Activated CD8-positive, alpha-beta memory T cell treated with anti-CD3 and anti-CD28 coated beads for 24 hours (primary cell): ENCODE measurements around the gene DRD4.

ENCODE experiments used
- DNase-seq: peaks from one replicate; pipeline ENCODE4 v3.0.0-alpha.2; 2020

DRD4 gene

GRCh38 chr11:623349-623869 is 13.7 kb upstream of the DRD4 start:
- no peak for DNase-seq

- no peak for DNase-seq
These were observed 12.9 kb upstream of the DRD4 start for GRCh38 chr11:623999-624704.

- DNase-seq, result no peak
These were observed 12.1 kb upstream of the DRD4 start, which contains the start of gene CDHR5 for GRCh38 chr11:624705-625635. CDHR5 (minus strand) TSS chr11:624955; CDS start chr11:624902, 53 bp downstream.

GRCh38 chr11:625636-626268 is 11.3 kb upstream of the DRD4 start:
- DNase-seq, result no peak

- DNase-seq, result peak; percentile 59
These were observed 10.4 kb upstream of the DRD4 start, which contains the start of gene SCT for GRCh38 chr11:626475-627307. SCT (minus strand) TSS chr11:627181; CDS start chr11:627143, 38 bp downstream.

GRCh38 chr11:627308-627576 is 9.8 kb upstream of the DRD4 start:
- no peak for DNase-seq

- DNase-seq, result no peak
These were observed 9.0 kb upstream of the DRD4 start for GRCh38 chr11:628056-628455.

- no peak for DNase-seq
These were observed 7.9 kb upstream of the DRD4 start for GRCh38 chr11:629237-629583.

- no peak for DNase-seq
These were observed 6.2 kb upstream of the DRD4 start for GRCh38 chr11:630871-631270.

- peak; percentile 56 for DNase-seq
These were observed 1.0 kb upstream of the DRD4 start for GRCh38 chr11:635945-636510.

- no peak for DNase-seq
These were observed 194 bp downstream of the DRD4 start for GRCh38 chr11:637333-637592.

GRCh38 chr11:637593-638521 is 788 bp downstream of the DRD4 start:
- peak; percentile 60 for DNase-seq

- DNase-seq, result peak; percentile 55
These were observed 1.7 kb downstream of the DRD4 start for GRCh38 chr11:638631-639331.

- peak; percentile 66 for DNase-seq
These were observed 2.4 kb downstream of the DRD4 start for GRCh38 chr11:639332-639955.

GRCh38 chr11:640021-640706 is 3.1 kb downstream of the DRD4 start:
- peak; percentile 61 for DNase-seq

- DNase-seq, result no peak
These were observed 4.8 kb downstream of the DRD4 start for GRCh38 chr11:641806-642370.

GRCh38 chr11:643366-643765 is 6.3 kb downstream of the DRD4 start:
- no peak for DNase-seq

- DNase-seq, result no peak
These were observed 7.0 kb downstream of the DRD4 start for GRCh38 chr11:643849-644738.
